ENCODE measurements around the gene SLC19A1.

Gene SLC19A1

GRCh38 chr21:45477176-45478114 lies 64.8 kb downstream of the SLC19A1 start:
- TF ChIP-seq CTCF (IDR thresholded peaks at IDR 0.05): no peak

GRCh38 chr21:45476582-45476981 lies 65.7 kb downstream of the SLC19A1 start:
- TF ChIP-seq CTCF (IDR thresholded peaks at IDR 0.05): no peak

DNA sequence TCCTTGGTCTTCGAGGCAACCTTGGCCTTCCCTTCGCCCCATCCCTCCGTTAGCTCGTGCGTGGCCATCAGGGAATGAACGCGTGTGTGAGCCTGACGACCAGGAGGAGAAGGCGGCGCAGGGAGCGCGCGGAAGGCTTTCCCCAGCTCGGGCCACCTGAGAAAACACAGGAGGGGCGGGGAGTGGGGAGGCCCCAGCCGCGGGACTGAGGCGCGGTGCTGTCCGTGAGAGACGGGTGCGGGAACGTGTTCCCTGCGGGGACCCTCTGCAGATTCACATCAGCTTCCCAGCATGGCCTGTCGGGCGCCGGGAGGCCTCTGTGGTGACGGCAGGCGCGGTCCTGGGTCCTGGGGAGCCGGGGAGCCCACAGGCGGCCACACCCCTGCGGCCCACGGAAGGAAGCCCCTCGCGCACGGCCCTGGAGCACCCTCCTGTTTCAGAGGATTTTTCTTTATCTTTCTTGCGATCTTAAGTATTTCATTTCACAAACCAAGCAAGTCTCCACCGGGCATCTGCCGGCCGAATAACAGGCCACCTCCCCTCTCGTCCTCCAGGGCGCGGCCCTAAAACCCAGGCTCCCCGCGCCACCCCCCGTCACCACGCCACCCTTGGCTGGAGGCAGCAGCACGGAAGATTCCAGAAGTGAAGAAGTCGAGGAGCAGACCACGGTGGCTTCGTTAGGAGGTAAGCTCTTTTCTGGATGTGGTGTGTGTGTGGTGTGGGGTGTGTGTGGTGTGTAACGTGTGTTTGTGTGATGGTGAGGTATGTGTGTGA lies 66.3 kb downstream of the SLC19A1 start:
- no peak for TF ChIP-seq CTCF (IDR thresholded peaks at IDR 0.05)

GRCh38 chr21:45475004-45475685 lies 67.1 kb downstream of the SLC19A1 start:
- TF ChIP-seq CTCF (IDR thresholded peaks at IDR 0.05): no peak

GRCh38 chr21:45474323-45474950 lies 67.8 kb downstream of the SLC19A1 start:
- no peak for TF ChIP-seq CTCF (IDR thresholded peaks at IDR 0.05)

GRCh38 chr21:45473496-45474322 lies 68.5 kb downstream of the SLC19A1 start:
- TF ChIP-seq CTCF (IDR thresholded peaks at IDR 0.05): no peak
